NCI-H446 (cell line): Measurements from ENCODE around the gene EIF4G1.

Experiments used
- DNase-seq, 2 experiments: peaks; one replicate each; lab custom pipeline; 2025; lab: John Stamatoyannopoulos, UW

The EIF4G1 gene

DNA sequence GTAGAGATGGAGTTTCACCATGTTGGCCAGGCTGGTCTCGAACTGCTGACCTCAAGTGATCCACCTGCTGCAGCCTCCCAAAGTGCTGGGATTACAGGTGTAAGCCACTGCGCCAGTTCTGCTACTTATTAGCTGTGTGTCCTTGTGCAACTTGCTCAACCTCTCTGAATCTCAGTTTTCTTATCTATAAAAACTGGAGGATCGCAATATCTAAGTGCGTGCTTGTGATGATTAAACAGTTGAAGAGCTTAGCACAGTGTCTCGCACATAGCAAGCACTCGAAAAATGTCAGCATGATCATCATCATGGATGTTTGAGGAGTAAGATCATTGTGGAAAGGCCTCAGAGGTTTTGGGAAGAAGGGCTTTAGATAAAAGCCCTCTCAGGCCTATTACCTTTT, 36.2 kb downstream of the EIF4G1 start:
- no peak for DNase-seq

DNA sequence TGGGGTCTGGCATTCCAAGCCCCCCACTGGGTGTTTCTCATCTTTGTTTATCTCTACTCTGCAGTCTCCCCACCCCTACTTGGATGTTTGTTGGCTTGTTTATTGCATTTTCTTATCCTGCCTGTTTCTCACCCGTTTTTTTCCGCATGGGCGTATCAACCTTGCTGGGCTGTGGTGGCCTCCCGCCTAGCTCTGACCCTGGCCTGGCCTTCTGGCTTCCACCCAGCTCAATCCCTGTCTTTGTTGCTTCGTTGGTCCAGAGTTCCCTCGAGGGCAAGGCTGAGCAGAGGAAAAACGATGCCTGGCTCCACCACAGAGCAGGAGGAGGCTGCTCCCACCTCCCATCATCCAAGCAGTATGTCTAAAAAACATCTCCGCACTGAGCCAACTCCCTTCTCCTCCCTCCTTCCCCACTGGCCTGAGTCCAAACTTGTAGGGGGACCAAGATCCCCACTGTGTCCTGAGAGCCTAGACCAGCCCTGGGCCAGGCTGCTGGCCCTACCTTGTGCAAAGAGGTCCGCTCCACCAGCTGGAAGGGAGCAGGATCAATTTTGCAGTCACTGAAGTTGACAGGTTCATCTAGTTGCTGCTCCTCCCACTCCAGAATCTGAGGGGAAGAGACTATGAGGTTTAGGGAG, 37.2 kb downstream of the EIF4G1 start:
- no peak for DNase-seq

DNA sequence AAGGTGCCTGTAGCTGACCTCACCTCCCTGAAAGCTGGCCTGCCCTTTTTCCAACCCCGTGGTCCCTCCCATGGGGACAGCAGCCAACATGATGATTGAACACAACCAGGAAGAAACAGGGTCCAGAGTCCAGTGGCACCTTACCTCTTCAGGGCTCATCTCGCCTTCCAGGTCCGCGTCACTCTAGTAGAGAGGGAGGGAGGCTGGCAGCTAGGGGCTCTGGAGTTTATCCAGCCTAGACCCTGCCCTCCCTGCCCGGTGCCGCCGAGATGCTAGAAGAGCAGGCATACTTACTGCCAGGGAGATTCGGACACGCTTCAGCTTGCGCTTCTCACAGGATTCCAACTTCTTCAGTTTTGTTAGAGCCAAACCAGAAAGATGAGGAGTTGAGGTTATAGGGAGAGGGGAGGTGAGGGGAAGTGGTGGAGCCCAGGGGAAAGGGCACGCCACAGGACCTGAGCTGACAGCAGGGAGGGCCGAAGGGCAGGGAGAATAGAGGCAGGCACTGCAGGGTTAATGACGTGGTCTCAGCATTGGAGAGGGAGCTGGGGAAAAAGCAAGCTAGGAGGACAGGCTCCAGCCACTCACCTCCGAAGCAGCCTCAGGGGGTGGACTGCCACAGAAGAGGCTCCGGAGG, 37.9 kb downstream of the EIF4G1 start:
- no peak for DNase-seq

DNA sequence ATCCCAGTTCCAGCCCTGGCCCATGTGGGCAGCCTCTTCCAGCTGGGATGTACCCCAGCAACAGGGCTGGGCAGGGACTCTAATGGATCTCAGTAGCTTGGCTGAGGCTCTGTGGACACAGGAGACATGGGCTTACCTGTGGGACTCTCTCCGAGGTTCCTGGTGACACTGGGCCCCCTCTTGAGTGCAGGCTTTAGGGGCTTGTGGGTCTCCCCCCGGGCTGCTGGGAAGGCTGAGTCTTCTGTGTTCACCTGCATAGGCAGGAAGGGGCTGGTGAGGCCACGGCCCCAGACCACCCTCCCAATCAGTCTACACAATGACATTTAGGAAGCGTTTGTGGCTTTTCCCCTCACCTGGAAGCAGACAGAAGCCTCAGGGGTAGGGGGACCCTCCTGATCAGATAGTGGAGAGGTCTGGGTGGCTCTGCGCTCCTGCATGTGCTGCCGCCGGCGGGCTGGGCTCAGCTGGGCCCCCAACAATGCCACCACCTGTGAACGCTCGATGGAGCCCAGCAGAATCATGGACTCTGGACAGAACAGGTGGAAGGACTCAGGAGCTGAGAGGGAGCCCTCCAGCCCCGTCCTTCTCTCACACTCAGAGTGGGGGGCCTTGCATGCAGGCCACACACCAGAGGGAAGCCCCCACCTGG, 38.6 kb downstream of the EIF4G1 start:
- no peak for DNase-seq

DNA sequence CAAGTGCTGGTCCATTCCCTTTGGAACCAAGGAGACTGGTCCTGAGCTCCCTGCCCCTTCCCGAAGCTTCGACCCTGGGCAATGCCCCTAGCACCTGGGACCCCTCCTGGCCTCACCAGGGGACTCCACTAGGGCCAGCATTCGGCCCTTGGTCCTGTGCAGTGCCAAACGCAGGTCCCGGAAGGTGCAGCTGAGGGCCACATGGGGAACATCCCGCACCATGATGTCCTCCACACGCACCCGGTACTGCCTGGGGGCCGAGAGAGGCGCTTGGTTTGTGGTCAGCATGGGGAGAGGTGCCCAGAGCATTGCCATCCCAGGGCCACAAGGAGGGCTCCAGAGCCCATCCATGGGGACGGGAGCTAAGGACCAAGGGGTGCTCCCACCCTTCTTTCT, 39.1 kb downstream of the EIF4G1 start:
- no peak for DNase-seq

DNA sequence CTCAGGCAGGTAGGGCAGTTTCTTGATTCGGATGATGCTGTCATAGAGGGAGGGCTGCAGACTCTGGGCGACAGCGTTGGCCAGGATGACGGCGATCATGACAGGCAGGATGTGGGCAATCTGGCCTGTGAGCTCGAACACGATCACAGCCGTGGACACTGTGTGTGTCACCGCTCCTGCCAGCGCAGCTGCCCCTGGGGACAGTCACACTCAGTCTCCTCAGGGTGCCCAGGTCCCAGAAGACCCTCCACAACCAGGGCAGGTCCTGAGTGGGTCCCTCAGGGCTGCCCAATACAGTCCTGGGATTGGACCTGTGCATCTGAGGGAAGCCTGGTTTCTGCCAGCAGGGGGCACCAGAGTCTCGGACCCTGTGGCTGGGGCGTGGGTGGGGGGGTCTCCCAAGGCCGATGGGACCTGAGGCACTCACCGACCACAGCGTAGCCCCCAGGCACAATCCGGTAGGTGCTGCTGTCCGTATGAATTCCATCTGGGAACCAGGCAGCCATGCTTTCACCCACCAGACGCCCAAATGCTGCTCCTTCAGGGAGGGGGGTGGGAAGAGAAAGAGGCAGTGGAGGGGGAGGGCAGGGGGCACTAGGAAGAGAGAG, 39.8 kb downstream of the EIF4G1 start:
- peak in 1 of 2 experiments; percentile 23 for DNase-seq

DNA sequence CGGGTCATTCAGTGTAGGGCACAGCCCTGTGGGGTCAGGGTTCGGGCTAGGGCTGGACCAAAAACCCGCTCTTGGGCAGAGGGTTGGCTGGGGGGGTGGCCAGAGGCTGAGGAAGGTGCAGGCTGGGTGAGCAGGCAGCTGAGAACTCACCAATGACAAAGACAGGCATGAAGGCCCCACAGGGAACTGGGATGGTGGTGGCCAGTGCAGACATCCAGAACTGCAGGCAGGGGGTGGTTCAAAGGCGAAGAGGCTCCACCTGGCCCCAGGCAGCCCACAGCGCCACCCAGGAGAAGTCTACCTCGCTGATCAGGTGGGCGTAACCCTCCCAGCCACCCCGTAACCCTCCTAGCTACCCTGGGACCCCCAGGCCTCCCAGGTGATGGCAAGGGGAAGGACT, 40.3 kb downstream of the EIF4G1 start:
- no peak for DNase-seq

DNA sequence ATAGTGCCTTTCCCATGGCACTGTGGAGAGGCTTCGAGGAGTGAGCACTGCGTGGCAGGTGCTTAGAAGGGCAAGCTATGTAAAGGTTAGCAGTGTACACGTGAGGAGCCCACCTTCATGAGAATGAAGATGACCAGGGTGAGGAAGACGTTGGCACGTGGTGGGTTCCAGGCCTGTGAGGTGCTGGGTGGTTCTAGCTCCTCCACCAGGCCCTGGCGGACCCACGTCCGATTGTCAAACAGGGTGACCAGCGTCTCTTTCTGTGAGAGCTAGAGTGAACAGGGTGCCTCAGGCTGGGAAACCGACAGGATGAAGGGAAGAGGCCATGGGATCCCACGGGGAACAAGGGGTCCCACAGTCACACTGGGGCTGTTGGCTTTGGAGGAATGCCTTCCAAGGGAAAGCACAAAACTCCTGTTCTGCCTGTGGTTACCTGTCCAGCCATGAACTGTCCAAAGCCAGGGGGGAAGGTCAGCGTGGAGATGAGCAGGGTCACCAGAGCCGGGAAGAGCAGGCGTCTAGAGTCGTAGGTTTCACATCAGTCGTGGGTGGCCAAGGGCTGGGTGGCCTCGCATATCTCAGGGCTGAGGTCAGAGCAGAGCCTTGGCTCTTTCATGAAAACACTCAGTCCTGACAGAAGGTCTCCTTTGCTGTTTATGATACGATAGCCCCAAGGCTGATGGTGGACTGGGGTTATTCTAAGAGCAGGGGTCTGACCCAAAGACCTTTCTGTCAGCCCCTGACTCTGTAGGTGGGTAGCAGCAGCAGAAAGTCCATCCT, 41.0 kb downstream of the EIF4G1 start:
- no peak for DNase-seq

DNA sequence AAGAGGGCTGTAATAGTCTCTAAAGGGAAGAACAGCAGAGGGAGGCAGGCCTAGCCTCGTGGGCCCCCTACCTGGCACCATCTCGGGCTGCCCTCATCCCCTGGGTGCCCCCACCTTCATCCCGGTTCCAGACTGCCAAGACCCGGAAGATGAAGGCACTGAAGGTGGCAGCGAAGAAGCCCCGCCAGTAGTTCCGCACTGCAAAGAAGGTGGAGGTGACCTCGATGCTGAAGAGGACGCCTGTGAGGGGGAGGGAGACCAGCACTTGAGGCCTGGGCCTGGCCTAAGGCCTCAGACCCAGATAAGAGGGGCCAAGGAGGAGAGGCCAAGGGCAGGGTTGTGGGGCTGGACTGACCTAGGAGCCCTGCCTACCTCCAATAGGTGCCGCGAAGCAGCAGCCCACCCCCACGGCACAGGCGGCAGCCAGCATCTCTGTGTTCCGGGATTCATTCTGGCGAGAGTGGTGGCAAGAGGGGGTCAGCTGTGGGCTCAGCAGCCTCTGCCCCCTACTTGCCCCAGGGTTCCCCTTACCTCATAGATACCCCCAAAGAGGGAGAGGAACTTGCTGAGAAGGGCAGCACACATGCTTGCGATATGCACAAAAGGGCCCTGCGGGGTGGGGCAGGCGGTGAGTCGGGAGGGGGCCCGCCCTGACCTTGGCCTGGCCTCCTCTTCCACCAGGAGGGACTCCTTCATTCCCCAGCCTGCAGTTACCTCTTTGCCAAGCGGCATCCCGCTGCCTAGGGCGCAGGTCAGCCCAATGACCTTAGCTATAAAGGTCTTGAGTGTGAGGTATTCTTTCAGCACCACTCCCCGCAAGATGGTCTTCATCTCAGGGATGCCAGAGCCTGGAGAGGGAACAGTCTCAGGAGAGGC, 43.1 kb downstream of the EIF4G1 start:
- no peak for DNase-seq

DNA sequence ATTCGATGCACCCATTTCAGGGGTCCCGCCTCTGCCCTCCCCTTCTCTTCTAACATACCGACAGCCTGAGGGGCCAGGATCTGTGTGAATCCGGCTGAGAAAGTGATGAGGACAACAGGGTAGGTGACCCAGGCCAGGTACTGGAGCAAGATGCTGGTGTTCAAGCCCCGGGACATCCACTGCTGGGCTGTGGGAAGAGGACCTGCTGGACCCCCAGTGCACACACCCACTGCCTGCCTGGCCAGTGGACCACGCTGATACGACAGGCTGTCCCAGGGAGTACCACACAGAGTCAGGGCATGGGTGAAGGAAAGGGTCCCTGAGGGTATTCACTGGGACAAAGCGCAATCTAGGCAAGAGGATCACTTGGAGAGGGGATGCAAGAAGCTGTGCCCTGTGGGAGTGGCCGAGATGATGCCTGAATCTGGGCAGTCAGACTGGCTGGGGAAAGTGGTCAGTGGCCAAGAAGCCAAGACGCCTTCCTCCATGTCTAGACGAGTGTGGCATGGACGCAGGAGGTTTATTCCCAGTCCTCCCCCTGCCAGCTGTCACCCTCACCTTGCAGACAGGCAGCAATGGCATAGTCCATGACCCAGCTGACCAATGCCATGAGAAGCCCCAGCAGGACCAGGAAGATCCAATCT, 43.8 kb downstream of the EIF4G1 start:
- no peak for DNase-seq

DNA sequence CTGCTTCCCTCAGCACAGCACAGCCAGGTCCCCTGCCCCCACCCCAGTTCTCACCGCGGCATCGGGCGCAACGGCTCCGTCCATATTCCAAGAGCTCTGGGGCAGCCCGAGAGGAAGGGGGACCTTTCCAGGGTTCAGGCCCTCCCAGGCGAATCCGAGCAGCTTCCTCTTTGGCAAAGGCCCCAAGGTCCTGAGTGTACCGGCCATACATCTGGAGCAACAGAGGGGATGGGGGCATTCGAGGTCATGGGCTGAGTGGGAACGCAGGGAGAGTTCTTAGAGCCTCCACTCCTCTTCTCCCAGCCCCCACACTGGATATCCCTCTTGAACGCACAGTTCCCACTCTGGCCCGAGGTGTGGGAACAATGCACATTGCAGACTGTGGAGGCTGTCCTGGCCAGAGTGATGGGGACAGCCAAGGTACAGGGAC, 44.5 kb downstream of the EIF4G1 start:
- no peak for DNase-seq

DNA sequence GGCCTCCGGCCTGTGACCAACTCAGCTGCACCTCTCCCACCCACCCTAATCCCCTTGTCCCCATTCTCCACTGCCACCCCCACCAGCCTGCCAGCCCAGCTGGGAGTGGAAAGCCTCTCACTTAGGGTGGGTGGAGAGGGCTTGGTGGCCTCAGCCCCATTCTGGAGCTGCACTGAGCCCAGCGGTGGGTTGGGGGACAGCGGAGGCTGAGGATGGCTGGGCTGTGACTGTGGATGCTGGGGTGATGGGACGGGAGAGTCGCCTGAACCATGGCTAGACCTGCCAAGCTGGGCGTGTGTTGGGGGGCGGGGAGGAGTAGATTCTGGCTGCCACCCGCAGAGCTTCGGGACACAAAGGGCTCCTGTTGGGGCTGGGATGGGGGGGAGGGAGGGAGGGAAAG, 45.2 kb downstream of the EIF4G1 start:
- DNase-seq: no peak

DNA sequence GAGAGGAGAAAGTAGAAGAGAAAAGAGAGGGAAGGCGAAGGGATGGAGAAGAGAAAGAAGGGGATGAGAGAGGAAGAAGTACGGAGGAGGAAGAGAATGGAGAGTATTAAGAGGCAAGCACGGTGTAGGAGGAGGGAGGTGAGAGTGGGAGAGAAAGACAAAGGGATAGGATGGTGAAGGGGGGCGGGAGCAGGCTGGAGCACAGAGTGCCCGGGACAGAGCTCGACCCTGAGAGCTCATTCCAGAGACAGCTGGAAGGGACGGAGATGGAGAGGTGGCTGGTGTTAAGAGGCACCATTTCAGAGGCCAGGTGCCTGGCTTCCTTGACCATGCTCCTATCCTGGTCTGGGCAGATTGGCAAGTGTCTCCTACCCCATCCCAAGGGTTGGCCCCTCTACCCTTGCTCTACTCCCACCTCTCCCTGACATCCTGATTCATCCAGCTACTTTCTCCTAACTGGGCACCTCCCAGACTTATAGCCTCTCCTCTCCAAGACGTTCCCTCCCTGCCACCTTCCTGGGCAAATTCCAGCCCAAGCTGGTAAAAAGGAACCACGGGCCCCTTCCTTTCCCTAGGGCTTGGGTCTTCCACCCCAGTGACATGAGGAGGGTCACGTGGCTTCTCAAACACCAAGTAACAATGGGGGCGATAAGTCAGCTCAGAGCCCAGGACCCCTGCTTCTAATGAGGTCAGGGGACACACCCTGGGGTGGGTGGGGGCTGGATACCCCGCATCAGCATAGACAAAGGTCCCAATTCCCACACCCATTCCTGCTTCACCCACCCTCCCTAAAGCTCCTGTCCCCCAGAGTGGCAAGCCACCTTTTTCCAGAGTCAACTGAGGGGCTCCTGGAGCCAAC, 45.9 kb downstream of the EIF4G1 start:
- no peak for DNase-seq

DNA sequence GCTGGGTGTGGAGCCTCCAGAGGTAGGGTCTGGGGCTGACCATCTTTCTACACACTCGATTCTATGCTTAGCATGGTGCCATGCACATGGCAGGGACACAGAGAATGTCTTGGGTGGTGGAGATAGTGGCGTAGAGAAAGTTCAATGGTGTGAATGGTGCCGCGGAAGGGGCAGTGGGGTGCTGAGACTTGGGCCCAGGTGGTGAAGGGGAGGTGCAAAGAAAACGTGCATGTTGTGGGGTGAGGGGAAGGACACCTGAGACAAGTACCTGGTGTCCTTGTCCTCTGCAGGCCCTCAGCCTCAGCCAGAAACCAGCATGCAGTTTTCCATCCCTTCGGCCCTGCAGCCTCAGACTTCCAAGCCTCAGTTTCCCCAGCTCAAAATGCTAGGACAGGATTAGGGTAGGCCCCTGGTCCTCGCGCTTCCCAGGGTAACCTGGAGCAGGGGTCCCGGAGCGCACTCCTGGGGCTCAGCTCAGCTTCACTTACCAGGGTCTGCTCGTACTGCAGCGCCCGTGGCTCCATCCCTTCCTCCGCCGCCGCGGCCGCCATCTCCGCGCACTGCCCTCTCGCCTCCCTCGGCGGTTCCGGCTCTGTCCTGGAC, 46.6 kb downstream of the EIF4G1 start:
- DNase-seq: no peak

DNA sequence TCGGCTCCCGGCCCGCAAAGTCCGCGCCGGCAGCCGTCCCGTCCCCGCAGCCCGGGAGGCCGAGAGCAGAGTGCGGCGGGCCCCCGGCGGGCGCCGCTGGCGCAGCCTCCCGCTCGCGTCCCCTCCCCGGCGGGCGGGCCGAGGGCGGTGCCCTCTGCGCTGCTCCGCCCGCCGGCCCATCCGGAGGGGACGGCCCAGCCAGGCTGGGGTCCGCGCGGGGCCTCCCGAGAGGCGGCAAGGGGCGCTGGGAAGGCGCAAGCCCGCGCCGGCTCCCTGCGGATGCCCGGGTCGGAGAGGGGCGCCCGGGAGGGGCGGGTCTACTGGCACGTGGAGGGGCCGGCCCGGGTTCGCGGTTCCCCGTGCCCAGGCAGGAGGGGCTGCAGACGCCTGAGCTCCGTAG, 47.1 kb downstream of the EIF4G1 start, which contains the start of the genes CLCN2 and POLR2H:
Gene CLCN2 (minus strand): TSS at position 74 of the 400 bp plus-strand sequence. CDS start 126 bp downstream, outside the sequence.
Gene POLR2H (plus strand): TSS at position 179 of the 400 bp plus-strand sequence. CDS start 1,783 bp downstream, outside the sequence.
- peak in 1 of 2 experiments; percentile 87 for DNase-seq

DNA sequence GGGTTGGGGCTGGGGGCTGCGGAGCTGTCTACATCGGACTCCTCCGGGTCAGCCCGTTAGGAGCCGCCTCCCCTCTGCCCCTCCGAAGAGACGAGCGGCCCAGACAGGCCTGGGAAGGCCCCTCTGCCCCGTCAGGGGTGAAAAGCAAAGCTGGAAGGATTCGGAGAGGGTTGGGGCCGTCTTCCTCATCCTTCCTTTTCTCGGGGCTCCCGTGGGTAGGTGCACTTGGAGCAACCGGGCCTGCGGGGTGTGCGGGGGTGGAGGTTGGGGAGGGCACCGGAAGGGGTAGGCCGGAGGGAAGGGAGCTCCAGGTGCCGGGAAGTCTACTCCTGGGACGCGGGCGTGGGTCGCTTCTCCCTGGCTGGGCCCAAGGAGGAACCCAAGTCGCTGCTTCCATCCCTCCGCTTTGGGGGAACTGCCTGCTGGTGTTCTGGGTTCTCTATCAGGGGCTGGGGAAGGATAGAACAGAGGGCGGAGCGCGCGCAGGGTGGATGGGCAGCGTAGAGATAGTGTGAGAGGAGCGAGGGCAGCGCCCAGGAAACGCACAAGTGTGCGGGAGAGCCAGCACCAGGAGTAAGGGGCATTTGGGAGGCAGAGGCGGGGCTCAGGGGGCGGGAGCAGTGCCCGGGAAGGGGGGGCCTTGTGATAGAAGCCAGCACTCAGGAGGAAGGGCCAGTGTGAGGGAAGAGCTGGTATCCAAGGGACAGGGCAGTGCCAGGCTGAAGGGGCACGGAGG, 47.7 kb downstream of the EIF4G1 start:
- peak; percentile 54 to 79 for DNase-seq

DNA sequence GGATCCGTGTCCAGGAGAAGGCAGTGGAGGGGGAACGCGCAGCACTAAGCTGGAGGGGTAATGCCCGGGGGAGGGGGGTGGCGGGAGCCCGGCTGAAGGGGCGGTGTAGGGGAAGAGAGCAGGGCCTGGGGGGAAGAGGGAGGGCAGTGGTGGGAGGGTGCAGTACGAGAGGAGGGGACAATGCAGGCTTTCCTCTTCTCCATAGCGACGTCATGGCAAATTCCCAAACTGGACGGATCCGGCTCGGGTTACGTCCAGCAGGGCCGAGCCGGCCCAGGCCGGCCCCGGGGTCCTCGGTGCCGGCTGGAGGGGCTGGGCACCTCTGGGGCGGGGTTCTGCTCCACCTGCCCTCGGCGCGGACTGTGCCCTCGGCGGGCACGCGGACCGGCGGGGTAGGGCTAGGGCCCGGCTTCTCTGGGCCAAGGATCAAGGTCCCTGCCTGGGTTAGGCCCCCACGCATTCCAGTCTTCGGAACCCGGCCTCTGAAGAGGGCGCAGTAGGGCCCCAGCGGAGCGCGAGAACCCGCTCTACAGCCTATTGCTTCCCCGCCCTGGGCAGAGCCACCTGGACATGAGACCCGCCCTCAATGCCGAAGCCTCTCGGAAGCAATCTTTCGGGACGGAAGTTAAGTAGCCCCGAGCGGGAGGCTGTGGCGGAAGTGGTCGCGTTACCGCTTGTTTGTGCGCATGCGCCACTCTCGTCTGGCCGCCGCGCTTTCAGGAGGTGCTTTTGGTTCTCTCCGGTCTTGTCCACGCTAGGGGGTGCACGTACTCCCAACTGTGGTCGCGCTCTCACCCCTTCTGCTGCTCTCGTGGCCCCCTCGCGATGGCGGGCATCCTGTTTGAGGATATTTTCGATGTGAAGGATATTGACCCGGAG, 48.5 kb downstream of the EIF4G1 start:
- peak; percentile 97 to 99 for DNase-seq
